Measurements from ENCODE around the gene TRAPPC3.

The TRAPPC3 gene

DNA sequence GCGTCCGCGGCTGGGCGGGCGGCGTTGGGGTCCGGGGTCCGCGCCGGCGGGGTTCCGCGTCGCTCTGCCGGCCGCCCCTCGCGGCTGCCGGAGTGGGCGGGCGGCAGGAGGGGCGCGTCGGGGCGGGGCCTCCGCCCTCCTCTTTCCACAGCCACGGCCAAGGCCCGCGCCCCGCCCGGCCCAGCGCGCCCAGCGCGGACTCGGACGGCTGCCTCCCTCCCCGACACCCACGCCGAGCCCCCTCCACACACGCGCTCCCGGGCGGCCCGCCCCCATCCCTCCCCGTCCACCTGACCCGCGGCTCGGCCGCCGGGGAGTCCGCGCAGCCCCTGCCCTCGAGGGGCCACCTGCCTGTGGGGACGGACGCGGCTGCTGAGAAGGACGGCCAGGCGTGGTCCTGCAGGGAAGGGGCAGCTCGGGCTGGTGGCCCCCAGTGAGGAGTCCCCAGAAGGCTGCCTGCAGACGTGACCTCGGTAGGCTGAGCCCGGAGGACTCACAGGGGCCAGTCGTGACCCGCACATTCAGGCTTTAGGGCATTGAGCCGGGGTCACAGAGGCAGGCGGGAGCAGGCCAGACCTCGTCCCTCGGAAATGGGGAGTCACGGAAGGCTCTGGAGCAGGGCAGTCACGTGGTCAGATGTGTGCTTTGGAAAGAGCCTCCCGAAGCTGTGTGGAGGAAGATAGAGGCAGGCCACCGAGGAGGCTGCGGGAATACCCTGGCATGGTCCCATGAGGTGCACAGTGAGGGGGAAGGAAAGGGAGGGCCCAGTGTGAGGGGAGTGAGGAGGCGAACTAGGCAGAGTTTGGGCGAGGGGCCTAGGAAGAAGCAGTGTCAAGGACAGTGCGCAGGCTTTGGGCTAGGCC is 23.9 kb downstream of the TRAPPC3 start, which contains the start of gene COL8A2:
Gene COL8A2 (minus strand): TSS at position 94 of the 863 bp plus-strand sequence. CDS start 24,980 bp downstream, outside the sequence.
- DNase-seq (ENCODE audit: low read depth): no peak

DNA sequence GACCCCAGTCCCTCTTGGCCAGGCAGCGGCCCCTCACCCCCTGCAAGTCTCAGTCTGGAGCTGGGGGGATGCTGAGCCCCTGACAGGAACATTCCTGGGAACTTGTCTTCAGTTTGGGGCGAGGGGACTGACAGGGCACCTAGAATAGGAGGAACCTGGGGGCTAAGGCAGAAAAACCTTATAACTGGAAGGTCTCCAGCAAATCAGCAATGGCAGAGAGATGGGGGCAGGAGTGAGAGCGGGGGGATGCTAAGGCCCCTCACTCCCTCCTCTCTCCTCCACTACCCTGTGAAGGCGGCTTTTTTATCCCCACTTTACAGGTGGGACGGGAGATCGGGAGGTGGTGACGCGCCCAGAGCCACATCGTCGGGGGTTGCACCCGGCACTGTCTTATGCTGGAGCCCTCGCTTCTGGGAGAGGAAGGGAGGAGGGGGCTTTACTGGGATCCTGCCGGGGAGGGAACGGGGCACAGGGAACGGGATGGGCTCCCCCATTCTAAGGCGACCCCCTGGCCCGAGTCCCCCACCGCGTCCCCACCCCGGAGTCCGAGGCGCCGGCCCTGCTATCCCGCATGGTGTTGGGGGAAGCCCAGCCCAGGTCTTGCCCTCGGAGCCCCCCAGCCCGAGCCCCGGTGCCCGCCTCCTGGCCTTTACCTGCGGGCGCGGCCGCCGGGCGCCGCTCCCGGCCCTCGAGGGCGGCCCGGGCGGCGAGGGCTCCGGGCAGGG is 24.7 kb downstream of the TRAPPC3 start:
- no peak for DNase-seq (ENCODE audit: low read depth)

DNA sequence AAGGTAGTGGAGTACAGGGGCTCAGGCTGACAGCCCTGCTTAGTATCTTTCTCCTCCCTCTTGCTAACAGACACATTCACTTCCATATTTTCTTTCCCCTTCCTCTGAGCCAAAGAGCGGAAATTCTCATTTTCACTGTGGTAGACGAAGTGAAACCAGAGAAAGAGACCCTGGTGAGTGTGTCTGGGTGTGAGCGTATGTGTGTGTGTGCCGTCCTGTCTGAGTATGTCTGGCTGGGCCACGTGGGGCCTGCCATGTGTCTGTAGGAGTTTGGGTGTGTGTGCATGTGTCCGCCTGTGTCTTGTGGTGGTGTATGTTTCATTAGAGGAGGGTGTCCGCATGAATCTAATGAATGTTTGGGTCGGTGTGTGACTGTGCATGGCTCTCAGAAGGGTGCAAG is 25.9 kb downstream of the TRAPPC3 start:
- DNase-seq (ENCODE audit: low read depth): no peak

DNA sequence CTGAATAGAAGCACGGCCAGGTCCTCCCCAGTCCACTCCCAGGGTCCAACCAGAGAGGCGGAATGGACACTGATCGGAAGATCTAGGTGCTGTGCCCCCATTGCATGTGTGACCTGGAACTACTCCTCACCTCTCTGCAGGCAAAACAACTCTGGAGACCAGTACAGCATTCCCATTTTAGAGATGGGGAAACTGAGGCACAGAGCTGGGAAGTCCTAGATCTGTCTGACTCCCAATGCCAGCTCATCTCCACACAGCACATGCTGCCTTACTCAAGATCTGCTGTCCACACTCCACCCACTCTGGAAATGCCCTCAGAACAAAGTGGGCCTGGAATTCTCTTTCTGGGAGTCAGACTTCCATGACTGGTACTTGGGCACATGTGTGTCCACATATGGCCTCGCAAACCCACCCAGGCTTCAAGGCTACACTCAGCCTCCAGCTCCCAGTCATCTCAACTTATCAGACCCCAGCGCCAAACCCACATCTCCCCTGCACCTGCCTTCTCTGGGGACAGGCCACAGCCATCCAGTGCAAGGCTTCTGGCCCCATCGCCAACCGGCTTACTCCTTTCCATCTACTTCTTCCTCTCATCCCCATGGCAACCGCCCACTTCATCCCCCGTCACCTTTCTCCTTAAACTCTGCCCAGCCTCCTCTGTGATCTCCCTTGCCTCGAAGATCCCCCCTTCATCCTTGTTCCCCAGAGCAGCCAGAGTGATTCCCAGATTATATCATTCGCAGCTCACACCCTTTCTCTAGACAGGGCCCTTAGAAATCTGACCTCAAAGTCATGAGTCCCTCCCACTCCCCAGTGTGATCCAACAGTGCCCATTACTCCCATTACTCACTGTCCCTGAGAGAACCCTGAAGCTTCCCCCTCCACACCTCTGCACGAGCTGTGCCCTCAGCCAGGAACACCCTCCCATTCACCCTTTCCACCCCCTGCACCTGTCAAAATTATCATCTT is 26.9 kb downstream of the TRAPPC3 start:
- no peak for DNase-seq (ENCODE audit: low read depth)

DNA sequence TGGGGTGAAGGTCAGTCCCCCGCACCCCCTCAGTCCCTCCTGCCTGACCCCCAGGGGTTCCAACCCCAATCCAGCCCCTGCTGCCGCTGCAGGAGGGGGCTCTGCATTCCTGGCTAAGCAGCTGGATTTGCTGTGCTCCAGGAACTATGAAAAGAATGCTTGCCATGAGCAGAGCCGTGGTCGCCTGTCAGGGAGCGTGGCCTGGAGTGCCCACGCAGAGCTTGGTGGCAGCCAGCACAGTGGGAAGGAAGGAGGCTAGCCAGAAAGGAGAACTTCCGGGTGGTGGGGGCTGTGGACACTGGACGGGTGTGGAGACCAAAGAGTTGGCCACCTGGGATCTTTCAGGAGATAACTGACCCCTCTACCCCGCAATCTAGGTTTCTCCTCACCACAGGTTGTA is 29.8 kb downstream of the TRAPPC3 start:
- DNase-seq (ENCODE audit: low read depth): no peak

DNA sequence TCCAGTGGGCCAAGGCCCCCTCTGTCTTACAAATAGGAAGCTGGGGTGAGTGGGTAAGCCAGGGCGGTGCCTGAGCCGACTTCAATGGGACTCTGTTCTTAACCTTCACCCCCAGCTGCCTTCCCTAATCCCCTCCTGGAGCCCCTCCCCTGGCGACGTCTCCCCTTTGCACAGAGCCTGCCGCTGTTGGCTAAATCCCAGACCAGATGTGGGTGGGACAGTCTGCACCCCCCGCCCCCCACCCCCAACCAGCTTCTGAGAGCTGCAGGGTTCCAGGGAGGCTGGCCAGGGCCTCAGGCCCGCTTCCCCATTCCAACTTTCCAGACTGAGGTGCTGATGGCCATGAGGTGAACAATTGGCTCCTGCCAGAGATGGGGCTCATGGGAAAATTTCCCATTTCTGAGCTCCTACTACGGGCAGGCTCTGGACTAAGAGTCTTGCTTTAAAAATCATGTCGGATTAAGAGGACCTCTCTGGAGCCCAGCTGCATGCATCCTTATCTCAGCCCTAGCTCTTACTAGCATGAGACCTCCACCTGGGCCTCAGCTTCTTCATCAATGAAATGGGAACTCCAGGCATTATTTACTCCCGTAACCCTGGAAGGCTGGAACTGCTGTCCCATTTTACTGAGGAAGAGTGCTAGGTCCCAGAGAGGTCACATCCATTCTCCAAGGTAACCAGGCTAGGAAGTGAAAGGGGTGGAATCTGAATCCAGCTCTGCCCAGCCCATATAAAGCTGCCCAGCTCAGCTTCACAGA is 30.7 kb downstream of the TRAPPC3 start:
- no peak for DNase-seq (ENCODE audit: low read depth)

DNA sequence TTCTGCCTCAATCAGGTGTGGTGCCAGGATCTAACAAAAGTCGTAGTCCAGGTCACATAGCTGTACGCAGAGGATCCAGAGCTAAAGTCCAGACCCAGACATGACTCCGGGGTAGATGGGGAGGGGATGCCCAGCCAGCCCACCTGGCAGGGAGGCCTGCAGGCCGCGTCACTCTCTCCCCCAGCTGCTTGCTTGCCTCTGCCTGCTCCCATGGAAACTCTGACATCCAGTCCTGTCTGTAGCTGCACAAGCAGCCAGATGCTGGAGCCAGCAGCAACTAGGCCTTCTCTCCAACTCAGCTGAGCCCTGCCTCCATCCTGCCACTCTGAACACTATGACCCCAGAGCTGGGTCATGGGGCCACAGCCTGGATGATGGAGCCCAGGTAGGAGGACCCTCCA is 32.4 kb downstream of the TRAPPC3 start:
- no peak for DNase-seq (ENCODE audit: low read depth)

DNA sequence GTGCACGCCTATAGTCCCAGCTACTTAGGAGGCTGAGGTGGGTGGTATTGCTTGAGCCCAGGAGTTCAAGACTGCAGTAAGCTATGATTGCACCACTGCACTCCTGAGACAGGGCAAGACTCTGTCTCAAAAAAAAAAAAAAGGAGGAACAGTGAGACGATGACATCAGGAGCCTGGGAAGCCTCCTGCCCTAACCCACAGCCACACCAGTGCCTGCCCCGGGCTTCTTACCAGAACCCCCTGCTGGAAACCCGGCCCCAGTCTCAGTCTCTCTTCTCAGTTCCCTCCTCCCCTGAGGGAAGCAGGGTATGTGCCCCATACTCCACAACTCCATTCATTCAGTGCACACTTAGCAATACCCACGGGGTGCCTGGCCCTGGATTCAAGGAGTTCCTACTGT is 33.4 kb downstream of the TRAPPC3 start:
- no peak for DNase-seq (ENCODE audit: low read depth)

DNA sequence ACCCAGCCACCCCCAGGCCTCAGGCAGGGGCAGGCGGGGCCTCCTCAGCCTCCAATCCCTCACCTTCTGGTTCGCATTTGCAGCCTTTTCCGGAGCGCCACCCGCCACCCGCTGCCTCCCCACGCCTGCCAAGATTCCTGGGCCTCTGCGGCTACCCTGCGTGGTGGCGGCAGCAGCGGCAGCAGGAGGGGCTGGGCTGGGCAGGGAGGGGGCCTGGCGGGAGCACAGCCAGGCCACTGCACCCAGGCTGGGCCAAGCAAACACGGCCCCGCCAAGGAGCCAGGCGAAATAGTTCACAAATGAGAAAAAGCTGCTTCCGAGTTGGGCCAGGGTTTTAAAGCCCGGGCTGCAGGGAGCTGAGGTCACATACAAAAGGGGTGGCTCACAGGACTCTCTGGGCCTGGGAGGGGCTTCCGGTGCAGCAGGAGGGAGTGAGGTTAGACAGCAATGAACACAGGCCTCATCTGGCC is 34.1 kb downstream of the TRAPPC3 start:
- no peak for DNase-seq (ENCODE audit: low read depth)

DNA sequence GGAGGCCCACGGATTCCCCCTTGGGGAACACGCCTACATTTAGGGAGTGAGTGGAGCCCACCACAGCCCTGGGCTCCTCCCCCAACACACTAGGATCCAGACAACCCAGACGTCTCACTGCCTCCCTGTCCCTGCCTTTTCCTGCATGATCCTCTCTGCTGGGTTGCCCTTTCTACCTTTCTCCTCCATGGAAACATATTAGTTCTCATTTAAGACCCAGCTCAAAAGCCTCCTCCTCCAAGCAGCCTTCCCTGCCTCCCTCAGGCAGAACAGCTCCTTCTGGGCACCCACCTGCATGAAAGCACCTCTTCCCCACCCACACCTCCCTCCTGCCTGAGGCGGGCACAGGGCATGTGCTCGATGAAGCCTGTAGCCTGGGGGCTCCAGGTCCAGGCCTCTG is 34.9 kb downstream of the TRAPPC3 start:
- no peak for DNase-seq (ENCODE audit: low read depth)

DNA sequence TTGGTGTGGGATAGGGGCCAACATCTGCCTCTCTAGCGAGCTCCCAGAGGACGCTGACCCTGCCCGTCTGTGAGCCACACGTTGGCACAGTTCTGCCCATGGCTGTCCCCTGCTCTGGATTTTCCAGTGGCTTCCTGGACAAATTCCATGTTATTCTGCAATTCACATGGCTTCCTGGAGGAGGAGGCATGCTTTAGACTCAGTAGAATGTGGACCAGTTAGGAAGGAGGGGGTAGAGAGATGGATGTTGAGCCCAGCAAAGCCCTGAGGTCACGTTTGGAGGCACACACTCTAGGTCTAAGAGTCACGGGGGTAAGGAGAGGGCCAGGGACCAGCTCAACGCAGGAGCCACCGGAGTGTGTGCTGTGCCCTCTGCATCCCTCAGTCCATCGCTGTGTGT is 36.5 kb downstream of the TRAPPC3 start:
- no peak for DNase-seq (ENCODE audit: low read depth)

DNA sequence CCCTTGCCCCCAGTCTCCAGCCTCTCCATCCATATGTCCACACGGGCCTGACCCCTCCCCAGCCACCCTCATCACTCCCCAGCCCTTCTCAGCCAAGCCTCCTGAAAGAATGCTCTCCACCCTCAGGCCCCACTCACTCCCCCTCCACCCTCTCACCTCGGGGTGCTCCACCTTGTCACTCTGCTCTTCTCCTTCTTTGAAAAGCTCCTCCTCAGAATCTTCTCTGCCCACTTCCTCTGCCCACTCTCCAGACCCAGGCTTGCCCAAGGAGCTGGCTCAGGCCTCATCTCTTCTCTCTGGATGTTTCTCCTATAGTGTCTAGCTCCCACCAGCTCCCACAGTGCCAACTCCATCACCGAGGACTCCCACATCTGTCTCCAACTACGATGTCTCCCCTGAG is 38.1 kb downstream of the TRAPPC3 start:
- no peak for DNase-seq (ENCODE audit: low read depth)

DNA sequence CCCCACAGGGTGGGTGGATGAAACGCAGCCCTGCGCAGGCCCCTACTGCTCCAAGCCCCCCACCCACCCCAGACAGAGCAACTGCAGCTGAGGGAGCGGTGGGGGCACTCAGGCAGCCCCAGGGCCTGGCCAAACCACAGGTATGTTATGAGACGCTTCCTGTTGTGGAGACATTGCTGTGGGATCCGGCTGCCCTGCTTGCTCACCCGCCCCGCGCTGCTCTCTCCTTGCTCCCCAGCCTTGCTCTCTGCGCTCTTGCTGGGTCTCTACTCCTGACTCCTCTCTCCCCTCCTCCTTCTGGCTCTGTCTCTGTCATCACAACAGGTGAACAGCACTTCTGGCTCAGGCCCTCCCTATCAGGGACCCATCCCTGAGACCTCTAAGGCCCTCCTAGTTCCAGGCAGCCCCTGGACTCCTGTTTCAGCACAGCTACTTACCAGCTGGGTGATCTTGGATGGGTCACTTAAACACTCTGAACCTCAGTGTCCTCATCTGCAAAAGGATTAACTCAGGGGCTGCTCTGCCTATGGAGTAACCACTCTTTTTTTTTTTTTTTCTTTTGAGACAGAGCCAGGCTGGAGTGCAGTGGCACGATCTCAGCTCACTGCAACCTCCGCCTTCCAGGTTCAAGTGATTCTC is 40.1 kb downstream of the TRAPPC3 start:
- DNase-seq (ENCODE audit: low read depth): peak; percentile 37

DNA sequence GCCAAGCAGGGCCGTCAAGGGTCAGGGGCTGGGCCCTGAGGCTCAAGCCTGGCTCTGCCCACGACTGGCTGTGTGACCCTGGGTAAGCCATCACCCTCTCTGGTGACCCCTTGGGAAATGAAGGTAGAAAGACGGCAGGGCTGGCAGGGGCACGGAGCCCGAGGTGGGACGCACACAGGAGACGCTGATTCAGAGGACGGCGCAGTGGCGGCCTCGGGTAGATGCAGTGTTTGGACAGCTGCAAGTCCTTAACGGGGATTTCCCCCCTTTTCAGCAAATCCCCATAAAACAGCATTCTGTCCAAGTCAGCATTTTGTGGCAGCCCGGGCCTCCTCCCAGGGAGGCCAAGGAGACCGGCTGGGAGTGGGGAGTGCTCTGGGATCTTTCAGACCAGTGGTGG is 41.0 kb downstream of the TRAPPC3 start:
- DNase-seq (ENCODE audit: low read depth): no peak

DNA sequence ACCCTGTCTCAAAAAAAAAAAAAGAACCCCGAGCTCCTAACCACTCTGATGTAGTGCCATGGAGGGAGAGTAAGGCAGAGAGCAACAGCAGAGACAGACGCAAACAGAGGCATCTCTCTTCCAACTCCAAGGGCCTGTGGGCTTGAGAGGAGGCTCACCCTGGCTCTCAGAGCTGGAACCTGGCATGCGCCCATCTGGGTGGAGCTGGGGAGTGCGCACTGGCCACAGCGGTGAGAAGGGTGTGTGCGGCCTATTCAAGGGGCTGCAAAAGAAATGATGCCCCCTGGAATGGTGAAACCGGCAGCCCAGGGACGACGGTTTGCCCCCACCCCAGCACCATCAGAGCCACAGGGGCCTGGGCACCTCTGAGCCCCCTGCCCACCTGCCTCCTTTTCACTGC is 41.9 kb downstream of the TRAPPC3 start:
- DNase-seq (ENCODE audit: low read depth): no peak

DNA sequence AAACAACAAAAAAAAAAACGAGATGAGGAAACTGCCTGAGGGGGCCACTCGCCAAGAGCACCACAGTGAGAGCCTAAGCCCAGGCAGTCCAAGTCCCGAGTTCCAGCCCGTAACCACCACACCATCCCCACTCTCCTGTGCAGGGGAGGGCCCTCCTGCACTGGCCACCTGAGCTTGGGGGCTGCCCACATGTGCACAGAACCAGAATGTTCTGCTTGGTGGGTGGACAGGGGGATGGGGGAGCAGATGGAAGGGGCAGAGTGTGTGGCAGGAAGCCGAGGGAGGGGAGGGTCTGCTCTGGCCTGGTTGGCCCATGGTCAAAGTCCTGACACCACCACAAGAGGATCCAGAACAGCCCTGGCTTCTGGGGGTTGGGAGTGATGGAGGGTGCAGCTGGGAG is 43.0 kb downstream of the TRAPPC3 start:
- DNase-seq (ENCODE audit: low read depth): no peak

DNA sequence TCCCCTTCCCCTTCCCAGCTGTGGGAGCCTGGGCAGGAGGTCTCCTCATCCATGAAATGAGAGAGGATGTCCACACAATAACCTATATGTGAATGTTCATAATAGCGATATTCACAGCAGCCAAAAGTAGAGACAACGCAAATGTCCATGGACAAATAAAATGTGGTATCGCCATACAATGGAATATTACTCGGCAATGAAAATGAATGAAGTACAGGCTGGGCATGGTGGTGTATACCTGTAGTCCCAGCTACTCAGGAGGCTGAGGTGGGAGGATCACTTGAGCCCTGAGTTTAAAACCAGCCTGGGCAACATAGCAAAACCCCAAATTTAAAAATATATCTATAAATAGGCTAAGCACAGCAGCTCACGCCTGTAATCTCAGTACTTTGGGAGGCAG is 47.7 kb downstream of the TRAPPC3 start:
- DNase-seq (ENCODE audit: low read depth): no peak

DNA sequence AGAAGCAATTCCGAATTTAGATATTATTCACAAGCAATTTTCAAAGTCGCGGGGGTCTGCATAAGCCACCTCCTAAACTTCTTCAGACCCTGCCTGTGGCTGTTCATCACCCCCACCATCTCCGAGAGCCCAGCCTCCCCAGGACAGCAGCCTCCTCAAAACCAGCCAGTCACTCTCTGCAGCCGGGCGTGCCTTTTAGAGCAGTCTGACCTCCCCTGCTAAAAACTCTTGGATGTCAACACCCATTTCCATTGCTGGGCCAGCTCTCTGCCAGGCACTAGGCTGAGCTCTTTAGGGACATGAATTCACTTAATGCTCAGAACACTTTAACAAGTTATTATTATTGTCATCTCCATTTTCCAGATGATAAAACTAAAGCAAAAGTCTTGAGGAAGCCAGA is 48.9 kb downstream of the TRAPPC3 start:
- no peak for DNase-seq (ENCODE audit: low read depth)

DNA sequence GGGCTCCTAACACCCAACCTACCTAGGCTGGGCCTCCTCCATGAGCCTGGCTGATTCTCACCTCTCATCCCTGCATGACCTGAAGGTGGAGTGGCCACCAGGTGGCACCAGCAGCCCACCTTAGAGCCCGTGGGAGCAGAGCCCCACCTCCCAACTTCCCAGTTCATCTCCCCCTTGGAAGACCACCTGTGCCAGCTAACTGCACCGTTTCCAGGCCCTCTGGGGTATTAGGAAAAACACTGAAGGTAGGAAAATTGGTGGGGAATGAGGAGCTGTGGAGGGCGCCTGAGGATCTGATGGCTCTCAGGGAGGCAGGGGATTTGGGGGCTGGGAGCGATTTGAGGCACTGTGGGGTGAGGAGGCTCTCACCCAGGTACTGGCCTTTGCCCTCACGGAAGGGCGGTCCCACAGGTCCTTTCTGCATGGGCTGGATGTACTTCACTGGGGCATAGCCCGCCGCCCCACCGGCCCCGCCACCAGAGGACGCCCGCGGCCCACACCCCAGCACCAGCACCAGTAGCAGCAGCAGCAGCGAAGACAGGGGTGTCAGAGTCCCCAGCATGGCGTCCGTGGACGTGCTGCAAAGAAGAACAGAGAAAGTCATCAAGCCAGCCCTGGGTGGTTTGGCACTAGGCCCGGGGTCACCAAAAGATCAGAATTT is 49.5 kb downstream of the TRAPPC3 start:
- DNase-seq (ENCODE audit: low read depth): peak; percentile 57

DNA sequence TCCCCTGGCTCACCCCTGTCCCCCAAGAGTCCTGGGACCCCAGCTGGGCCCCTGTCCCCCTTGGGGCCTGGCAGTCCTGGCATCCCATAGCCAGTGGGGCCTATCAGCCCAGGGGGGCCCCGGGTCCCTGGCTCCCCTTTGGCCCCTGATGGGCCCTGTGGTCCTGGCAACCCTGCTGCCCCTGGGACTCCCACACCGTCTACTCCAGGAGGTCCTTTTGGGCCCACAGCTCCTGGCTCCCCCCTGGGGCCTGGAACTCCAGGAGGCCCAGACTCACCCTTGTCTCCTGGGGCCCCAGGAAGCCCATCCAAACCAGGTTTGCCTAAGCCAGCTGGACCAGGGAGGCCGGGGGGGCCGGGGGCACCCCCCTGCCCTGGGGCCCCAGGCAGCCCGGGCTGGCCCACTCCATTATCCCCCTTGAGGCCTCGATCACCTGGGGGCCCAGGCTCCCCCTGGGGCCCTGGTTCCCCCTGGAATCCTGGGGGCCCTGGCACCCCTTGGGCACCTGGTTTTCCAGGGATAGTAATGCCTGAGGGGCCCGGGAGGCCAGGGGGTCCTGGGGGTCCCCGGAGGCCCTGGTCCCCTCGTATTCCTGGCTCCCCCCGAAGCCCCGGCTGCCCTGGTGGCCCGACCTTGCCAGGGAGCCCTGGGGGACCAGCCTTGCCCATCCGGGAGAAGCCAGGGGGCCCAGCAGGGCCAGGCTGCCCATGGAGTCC is 50.5 kb downstream of the TRAPPC3 start:
- DNase-seq (ENCODE audit: low read depth): no peak

Measured in activated T-helper 1 cell treated with Interleukin-2 at 50 U/mL for 16 hours (primary cell).